ENCODE data around the gene TXNL1.

DNA sequence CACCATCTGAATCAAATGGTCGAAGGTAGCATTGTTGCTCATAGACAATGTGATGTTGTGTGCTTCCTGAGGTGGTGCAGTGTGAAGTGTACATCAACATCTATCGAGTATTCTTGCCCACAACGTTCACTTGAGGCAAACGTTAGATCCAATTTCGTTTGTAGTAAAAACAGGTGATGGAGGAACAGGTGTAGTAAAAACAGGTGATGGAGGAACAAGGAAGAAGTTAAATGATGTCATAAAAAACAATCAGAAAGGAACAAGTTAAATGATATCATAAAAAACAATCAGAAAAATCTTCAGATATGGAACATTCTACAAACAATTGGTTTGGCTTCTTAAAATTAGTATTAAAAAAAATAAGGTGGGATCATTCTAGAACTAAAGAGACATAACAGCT is 24.1 kb upstream of the TXNL1 start:
- TF ChIP-seq POLR2AphosphoS5 (IDR thresholded peaks at IDR 0.05) (no peak), EP300 (IDR thresholded peaks at IDR 0.05) (no peak), POLR2A (IDR thresholded peaks at IDR 0.05) (no peak)
- TF ChIP-seq, protein P1, sequence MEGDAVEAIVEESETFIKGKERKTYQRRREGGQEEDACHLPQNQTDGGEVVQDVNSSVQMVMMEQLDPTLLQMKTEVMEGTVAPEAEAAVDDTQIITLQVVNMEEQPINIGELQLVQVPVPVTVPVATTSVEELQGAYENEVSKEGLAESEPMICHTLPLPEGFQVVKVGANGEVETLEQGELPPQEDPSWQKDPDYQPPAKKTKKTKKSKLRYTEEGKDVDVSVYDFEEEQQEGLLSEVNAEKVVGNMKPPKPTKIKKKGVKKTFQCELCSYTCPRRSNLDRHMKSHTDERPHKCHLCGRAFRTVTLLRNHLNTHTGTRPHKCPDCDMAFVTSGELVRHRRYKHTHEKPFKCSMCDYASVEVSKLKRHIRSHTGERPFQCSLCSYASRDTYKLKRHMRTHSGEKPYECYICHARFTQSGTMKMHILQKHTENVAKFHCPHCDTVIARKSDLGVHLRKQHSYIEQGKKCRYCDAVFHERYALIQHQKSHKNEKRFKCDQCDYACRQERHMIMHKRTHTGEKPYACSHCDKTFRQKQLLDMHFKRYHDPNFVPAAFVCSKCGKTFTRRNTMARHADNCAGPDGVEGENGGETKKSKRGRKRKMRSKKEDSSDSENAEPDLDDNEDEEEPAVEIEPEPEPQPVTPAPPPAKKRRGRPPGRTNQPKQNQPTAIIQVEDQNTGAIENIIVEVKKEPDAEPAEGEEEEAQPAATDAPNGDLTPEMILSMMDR (IDR thresholded peaks at IDR 0.05) = no peak

Measured in upper lobe of left lung (tissue), 4 donors.